ENCODE measurements around the gene COMT.

DNA sequence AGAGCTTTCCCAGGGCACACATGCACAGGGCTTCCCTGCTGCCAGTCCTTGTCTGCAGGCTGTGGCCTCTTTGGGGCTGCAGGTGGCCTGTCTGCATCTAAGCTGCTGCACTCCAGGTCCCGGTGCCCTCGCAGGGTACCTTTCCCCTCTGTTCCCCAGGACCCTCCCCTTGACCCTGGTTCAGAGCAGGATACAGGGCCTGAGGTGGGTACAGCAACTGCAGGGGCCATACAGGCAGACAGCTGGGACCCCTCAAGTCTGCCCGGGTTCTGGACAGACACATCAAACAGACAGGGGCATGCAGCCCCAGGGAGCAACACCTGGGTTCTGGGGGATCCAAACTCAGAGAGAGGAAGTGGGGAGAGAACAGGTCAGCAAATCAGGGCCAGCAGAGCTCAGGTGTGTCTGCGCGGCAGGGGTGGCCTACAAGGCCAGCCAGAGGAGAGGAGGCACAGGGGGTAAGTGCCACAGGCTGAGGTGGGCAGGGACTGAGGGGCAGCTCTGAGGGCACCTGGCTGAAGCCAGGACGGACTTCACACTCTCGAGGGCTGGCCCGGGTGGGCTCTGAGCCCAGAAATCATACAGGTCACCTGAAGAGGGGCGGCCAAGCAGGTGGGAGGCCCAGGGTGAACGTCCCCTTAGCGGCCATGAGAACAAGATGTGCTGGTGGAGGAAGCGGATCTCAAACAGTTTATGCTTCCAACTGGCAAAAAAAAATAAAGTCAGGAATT lies 29.9 kb upstream of the COMT start:
- TF ChIP-seq, protein P1, sequence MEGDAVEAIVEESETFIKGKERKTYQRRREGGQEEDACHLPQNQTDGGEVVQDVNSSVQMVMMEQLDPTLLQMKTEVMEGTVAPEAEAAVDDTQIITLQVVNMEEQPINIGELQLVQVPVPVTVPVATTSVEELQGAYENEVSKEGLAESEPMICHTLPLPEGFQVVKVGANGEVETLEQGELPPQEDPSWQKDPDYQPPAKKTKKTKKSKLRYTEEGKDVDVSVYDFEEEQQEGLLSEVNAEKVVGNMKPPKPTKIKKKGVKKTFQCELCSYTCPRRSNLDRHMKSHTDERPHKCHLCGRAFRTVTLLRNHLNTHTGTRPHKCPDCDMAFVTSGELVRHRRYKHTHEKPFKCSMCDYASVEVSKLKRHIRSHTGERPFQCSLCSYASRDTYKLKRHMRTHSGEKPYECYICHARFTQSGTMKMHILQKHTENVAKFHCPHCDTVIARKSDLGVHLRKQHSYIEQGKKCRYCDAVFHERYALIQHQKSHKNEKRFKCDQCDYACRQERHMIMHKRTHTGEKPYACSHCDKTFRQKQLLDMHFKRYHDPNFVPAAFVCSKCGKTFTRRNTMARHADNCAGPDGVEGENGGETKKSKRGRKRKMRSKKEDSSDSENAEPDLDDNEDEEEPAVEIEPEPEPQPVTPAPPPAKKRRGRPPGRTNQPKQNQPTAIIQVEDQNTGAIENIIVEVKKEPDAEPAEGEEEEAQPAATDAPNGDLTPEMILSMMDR (IDR thresholded peaks at IDR 0.05): no peak
- no peak for TF ChIP-seq POLR2A (IDR thresholded peaks at IDR 0.05)
- TF ChIP-seq POLR2AphosphoS5 (IDR thresholded peaks at IDR 0.05; ENCODE audit: insufficient read depth in 1 of 2, low read depth in 1 of 2): no peak
